HCT116 (cell line): ENCODE results near the gene TDRD3.

ENCODE experiments used
- ATF3 ChIP-seq: IDR thresholded peaks from 2 replicates; pipeline ENCODE4 v1.6.1; 2012
- CEBPB ChIP-seq: IDR thresholded peaks from 2 replicates; pipeline ENCODE4 v1.6.1; 2012; ENCODE audit warnings: low read depth
- CTCF ChIP-seq, 3 experiments: fragments of 200-600 bp in 1 of 3; sonication (generic) in 1 of 3; IDR thresholded peaks in 2 of 3; conservative IDR thresholded peaks in 1 of 3; 2 replicates each; pipeline ENCODE4 v1.5.1; 2012 to 2017; ENCODE audit warnings: low read depth in 2 of 3, low read length in 2 of 3, antibody characterized with exemption in 1 of 3, borderline replicate concordance in 1 of 3, control low read depth in 1 of 3, mild to moderate bottlenecking in 1 of 3, mixed read lengths in 1 of 3, mixed run types in 1 of 3, moderate library complexity in 1 of 3; ENCODE audit not compliant: insufficient read depth in 1 of 3
- EZH2 ChIP-seq: fragments of 200-600 bp; sonication (generic); IDR thresholded peaks from 2 replicates; pipeline ENCODE4 v1.6.1; 2017; ENCODE audit warnings: antibody characterized with exemption, mixed run types
- POLR2A ChIP-seq: IDR thresholded peaks from 2 replicates; pipeline ENCODE4 v1.7.0; 2011; ENCODE audit warnings: borderline replicate concordance; ENCODE audit not compliant: insufficient read depth, insufficient read length; ENCODE audit errors: extremely low read depth
- POLR2AphosphoS5 ChIP-seq: IDR thresholded peaks from 2 replicates; pipeline ENCODE4 v1.6.1; 2011; ENCODE audit warnings: mild to moderate bottlenecking, low read depth, low read length, moderate library complexity
- RAD21 ChIP-seq: IDR thresholded peaks from 2 replicates; pipeline ENCODE4 v1.6.1; 2012; ENCODE audit warnings: low read depth, mild to moderate bottlenecking
- REST ChIP-seq: IDR thresholded peaks from 2 replicates; pipeline ENCODE4 v1.6.1; 2012; ENCODE audit warnings: low read depth
- SIN3A ChIP-seq: IDR thresholded peaks from 2 replicates; pipeline ENCODE4 v1.6.1; 2012; ENCODE audit warnings: low read depth
- SP1 ChIP-seq: IDR thresholded peaks from 2 replicates; pipeline ENCODE4 v1.6.1; 2012; ENCODE audit warnings: low read depth
- SRF ChIP-seq: IDR thresholded peaks from 2 replicates; pipeline ENCODE4 v1.6.1; 2012; ENCODE audit warnings: low read depth
- YY1 ChIP-seq: IDR thresholded peaks from 2 replicates; pipeline ENCODE4 v1.6.1; 2011; ENCODE audit warnings: low read length, low read depth, moderate library complexity, mild to moderate bottlenecking; ENCODE audit not compliant: insufficient replicate concordance; ENCODE audit errors: extremely low read depth
- ZFX ChIP-seq: fragments of 450-650 bp; IDR thresholded peaks from 2 replicates; pipeline ENCODE4 v1.6.1; 2017
- ZNF274 ChIP-seq: fragments of 200-500 bp; sonication (Bioruptor generic); IDR thresholded peaks from 2 replicates; pipeline ENCODE4 v1.6.1; 2014; ENCODE audit warnings: mild to moderate bottlenecking, low read depth, low read length, inconsistent platforms

GRCh38 chr13:60501236-60501635 lies 104.2 kb downstream of the TDRD3 start:
- no peak for TF ChIP-seq YY1
- TF ChIP-seq ZNF274, result no peak
- TF ChIP-seq ZFX, result no peak
- TF ChIP-seq SIN3A, result no peak
- TF ChIP-seq POLR2A, result no peak
- no peak for TF ChIP-seq CTCF (IDR thresholded peaks at IDR 0.05 in 2 of 3, conservative IDR thresholded peaks at IDR 0.05 in 1 of 3; ENCODE audit: borderline replicate concordance in 1 of 3, insufficient read depth in 1 of 3, low read depth in 2 of 3, low read length in 2 of 3)
- no peak for TF ChIP-seq RAD21
- TF ChIP-seq ATF3, result no peak
- TF ChIP-seq EZH2, result no peak
- TF ChIP-seq POLR2AphosphoS5, result no peak
- no peak for TF ChIP-seq SRF
- no peak for TF ChIP-seq SP1
- no peak for TF ChIP-seq REST
- no peak for TF ChIP-seq CEBPB
